PFSK-1 (cell line): Measurements from ENCODE around the gene MAGI1.

Source experiments
- FOXP2 ChIP-seq: optimal IDR thresholded peaks from 2 replicates; pipeline ENCODE3; 2011; ENCODE audit warnings: borderline replicate concordance, control low read depth, inconsistent platforms; ENCODE audit not compliant: insufficient read depth; ENCODE audit errors: extremely low read length, extremely low read depth
- POLR2AphosphoS5 ChIP-seq: IDR thresholded peaks from 2 replicates; pipeline ENCODE4 v1.6.1; 2012; ENCODE audit warnings: low read depth, mild to moderate bottlenecking, control low read depth, low read length, moderate library complexity
- SIN3A ChIP-seq: IDR thresholded peaks from 2 replicates; pipeline ENCODE4 v1.6.1; 2012; ENCODE audit warnings: mild to moderate bottlenecking, low read length, moderate library complexity, borderline replicate concordance; ENCODE audit not compliant: insufficient read depth
- TAF1 ChIP-seq: IDR thresholded peaks from 2 replicates; pipeline ENCODE4 v1.6.1; 2012; ENCODE audit warnings: low read length, control low read depth, borderline replicate concordance; ENCODE audit not compliant: insufficient read depth
- TF ChIP-seq, protein P1 (sequence below), 2 experiments: IDR thresholded peaks; 2 replicates each; pipeline versions ENCODE4 v1.6.1 to v1.8.0; 2011 to 2012; ENCODE audit warnings: low read depth in 2 of 2, low read length in 2 of 2, control low read depth in 1 of 2, inconsistent platforms in 1 of 2, mild to moderate bottlenecking in 1 of 2, moderate library complexity in 1 of 2; ENCODE audit not compliant: insufficient read depth in 1 of 2

DNA sequence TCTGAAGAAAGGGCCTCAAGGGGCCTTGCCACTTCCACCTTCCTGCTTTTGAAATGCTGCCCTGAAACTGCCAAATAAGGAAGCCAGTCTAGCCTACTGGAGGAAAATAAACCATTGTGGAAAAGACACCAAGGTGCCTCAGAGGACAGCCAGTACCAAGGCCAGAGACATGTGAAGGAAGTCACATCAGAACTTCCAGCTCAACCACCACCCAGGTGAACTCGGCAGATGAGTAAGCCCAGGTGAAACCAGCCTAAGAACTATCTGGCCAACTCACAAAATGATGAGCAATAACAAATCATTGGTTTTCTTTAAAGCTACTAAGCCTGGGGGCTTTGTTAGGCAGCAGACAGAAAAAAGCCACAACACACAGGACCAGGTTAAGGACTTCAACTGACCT is 103.0 kb downstream of the MAGI1 start:
- TF ChIP-seq POLR2AphosphoS5: no peak
- TF ChIP-seq TAF1: no peak
- TF ChIP-seq, protein P1, sequence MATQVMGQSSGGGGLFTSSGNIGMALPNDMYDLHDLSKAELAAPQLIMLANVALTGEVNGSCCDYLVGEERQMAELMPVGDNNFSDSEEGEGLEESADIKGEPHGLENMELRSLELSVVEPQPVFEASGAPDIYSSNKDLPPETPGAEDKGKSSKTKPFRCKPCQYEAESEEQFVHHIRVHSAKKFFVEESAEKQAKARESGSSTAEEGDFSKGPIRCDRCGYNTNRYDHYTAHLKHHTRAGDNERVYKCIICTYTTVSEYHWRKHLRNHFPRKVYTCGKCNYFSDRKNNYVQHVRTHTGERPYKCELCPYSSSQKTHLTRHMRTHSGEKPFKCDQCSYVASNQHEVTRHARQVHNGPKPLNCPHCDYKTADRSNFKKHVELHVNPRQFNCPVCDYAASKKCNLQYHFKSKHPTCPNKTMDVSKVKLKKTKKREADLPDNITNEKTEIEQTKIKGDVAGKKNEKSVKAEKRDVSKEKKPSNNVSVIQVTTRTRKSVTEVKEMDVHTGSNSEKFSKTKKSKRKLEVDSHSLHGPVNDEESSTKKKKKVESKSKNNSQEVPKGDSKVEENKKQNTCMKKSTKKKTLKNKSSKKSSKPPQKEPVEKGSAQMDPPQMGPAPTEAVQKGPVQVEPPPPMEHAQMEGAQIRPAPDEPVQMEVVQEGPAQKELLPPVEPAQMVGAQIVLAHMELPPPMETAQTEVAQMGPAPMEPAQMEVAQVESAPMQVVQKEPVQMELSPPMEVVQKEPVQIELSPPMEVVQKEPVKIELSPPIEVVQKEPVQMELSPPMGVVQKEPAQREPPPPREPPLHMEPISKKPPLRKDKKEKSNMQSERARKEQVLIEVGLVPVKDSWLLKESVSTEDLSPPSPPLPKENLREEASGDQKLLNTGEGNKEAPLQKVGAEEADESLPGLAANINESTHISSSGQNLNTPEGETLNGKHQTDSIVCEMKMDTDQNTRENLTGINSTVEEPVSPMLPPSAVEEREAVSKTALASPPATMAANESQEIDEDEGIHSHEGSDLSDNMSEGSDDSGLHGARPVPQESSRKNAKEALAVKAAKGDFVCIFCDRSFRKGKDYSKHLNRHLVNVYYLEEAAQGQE (IDR thresholded peaks at IDR 0.05; ENCODE audit: insufficient read depth in 1 of 2, low read depth in 2 of 2, low read length in 2 of 2): peak; percentile 34 to 78; a peak in 2 of 4 replicates
- TF ChIP-seq SIN3A: no peak
- TF ChIP-seq FOXP2: no peak
